Measurements from ENCODE around the gene ZNF320.

DNA sequence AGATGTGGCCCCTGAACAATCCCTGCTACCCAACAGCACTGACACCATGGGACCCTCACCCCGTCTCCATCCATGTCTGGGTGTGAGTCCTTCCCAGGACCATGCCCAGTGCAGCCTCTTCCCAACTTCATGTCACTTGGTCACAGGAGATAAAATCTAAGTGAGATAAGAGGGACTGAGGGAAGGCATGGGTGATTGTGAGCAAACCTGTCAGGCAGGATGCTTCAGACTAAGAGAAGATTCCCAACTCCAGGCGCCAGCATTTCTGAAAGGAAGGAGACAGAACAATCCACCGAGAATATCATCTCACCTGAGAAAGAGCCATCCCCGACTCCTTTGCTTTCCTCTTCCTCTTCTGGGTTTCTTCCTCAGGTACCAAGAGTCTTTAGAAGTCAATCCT is 7.5 kb downstream of the ZNF320 start:
- no peak for TF ChIP-seq POU2F2 (IDR thresholded peaks at IDR 0.05; ENCODE audit: low read depth, low read length)
- no peak for TF ChIP-seq POLR2A (IDR thresholded peaks at IDR 0.05; ENCODE audit: low read depth, low read length)
- TF ChIP-seq POLR2AphosphoS5 (IDR thresholded peaks at IDR 0.05; ENCODE audit: low read depth, low read length), result no peak
- no peak for TF ChIP-seq TAF1 (IDR thresholded peaks at IDR 0.05; ENCODE audit: low read depth, low read length)
